Islet of Langerhans (tissue), 1 donor: Measurements from ENCODE around the gene PSMB2.
"Not testable (repeated sequence)": the region's sequence is repeated elsewhere in the genome, so short reads cannot be mapped to it uniquely, and the experiment has no call there.

Source experiments
- FAIRE-seq: peaks from one replicate; lab custom pipeline; 2011; peaks lifted over from hg19 to GRCh38; lab: Jason Lieb, UNC

Gene PSMB2

GRCh38 chr1:35592991-35593769 lies 48.1 kb downstream of the PSMB2 start:
- no peak for FAIRE-seq

DNA sequence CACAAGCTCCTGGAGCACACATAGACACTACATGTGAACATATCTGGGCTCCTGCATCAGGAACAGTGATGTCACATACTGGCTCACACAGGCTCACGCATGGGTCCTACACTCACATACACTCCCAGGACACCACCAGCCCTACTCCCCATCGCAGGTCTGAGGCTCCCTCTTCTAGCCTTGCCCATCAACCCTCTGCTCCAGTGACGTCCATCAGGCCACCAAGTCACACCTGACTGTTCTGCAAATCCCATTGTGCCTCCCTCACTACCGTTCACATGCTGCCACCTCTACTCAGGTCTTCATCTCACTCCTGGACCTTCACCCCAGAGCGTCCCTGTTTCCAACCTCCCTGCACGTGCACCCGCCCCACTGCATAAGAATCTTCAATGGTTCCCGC lies 50.1 kb downstream of the PSMB2 start:
- no peak for FAIRE-seq

GRCh38 chr1:35590476-35591040 lies 50.8 kb downstream of the PSMB2 start:
- no peak for FAIRE-seq

DNA sequence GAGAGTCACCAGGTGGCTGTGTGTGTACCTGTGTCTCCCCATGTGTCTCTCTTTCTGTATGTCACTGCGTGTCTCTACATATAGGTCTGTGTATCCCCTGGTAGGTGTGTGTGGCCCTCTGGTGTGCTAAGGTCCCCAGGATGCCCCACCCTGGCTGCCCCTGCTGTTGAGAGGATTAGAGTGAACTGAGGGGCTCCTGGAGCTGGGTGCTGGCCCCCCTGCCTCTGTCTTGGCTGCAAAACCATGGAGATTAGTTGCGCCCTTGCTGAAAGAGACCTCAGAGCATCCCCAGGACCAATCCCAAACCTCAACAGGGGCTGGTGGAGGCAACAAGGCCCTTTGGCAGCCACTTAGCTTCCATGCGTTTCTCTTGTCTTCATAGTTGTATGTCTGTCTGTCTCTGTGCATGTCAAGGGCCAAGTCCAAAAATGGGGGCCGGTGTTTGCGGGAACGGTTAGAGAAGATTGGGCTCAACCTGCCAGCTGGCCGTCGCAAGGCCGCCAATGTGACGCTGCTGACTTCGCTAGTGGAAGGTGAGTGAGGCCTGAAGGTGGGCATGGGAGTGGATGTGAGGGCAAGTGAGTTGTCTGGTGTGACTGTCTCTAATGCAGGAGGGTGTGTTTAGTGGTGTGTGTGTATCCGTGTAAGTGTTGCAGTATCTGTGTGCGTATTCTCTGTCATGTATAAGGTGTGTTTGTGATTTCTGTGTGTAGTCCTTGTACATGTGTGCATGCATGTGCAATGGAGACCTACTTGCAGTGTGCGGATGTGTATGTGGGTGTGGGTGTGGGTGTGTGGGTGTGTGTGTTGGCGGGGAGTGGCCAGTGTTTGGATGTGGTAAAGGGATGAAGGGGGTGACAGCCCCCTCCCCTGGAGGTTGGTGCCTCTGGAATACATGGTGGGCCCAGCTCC lies 51.6 kb downstream of the PSMB2 start:
- FAIRE-seq: no peak

GRCh38 chr1:35588197-35588910 lies 53.0 kb downstream of the PSMB2 start:
- FAIRE-seq: no peak

- FAIRE-seq: no peak
Observed at GRCh38 chr1:35587736-35588135, 53.6 kb downstream of the PSMB2 start.

DNA sequence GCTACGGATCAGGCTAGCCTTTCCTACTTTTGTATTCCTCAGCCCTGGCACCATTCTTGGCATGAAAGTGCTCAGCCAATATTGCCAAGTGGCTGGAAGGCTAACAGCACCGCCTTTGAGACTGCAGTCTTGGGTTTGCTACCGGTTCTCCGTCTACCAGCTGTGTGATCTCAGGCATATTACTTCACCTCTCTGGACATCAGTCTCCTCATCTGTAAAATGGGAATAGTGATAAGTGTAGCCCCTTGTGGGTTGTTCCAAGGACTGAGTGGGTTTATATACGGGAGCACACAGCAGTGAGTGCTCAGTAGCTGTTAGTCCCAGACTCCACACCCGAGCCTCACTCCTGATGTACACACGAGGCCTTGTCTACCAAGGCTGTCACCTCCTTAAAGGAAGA lies 54.5 kb downstream of the PSMB2 start:
- FAIRE-seq: no peak

- FAIRE-seq: not testable (repeated sequence)
Observed at GRCh38 chr1:35585805-35586204, 55.5 kb downstream of the PSMB2 start.

- no peak for FAIRE-seq
Observed at GRCh38 chr1:35585281-35585680, 56.0 kb downstream of the PSMB2 start.

DNA sequence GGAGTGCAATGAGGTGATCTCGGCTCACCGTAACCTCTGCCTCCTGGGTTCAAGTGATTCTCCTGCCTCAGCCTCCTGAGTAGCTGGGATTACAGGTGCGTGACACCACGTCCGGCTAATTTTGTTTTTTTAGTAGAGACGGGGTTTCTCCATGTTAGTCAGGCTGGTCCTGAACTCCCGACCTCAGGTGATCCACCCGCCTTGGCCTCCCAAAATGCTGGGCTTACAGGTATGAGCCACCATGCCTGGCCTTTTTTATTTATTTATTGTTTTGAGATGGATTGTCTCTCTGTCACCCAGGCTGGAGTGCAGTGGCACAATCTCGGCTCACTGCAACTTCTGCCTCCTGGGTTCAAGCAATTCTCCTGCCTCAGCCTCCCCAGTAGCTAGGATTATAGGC lies 59.7 kb downstream of the PSMB2 start:
- not testable (repeated sequence) for FAIRE-seq

- no peak for FAIRE-seq
Observed at GRCh38 chr1:35580949-35581388, 60.4 kb downstream of the PSMB2 start.

- no peak for FAIRE-seq
Observed at GRCh38 chr1:35577071-35577998, 64.0 kb downstream of the PSMB2 start.

- not testable (repeated sequence) for FAIRE-seq
Observed at GRCh38 chr1:35576766-35577070, 64.6 kb downstream of the PSMB2 start.

- FAIRE-seq: no peak
Observed at GRCh38 chr1:35576061-35576765, 65.1 kb downstream of the PSMB2 start.

DNA sequence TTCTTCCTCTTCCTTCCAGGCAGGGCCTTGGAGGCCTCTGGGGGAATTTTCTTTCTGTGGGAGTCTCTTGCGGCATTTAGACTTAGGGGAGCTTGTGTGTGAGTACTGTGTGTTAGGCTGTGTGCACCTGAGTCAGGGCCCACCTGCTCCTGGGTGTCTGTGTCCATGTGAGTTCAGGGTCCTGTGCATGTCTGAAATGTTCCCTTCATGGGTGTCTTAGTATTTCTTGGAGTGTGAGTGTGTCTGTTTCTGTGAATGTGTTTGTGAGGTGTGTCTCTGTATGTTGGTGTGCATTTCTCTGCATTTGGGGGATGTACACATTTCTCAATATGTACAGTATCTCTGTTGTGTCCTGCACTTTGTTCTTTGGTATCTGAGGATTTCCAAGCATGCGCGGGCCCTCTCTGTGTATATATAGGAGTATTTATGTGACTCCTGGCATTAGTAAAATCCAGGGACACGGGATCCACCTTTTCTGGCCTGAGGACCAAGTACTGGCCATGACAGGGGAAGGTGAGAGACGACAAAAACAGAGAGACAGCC lies 65.8 kb downstream of the PSMB2 start:
- FAIRE-seq: no peak

DNA sequence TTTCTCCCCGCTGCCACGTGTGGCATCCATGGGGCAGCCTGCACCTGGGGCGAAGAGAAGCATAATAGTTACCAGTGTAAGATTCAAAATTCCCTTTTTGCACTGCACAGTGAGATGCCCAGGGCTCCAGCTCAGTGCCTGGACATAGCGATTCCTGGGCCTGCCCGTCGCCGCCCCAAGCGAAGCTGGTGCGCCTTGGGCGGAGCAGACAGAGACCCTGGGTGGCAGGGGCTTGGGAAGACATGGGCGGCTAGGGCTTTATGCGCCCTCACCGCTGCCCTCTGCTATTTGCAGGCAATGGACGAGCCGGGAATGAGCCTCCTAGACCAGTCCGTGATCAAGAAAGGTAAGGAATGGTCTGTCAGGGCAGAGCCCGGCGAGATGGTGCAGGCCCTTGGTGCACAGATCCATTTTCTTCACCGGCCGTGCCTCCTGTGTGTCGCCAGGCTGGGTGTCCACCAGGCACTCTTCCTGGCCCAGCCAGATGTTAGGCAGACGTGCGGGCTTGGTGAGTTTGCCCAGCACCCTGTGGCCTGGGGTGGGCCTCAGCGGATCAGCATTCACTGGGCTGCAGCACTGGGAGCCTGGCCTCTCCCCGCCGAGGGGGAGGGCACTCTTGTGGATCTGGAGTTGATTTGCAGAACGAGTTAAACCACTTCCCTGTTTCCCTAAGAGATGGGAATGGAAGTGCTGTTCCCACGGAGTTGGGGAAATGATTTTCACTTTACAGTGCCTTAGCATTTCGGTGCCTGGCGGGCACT lies 66.5 kb downstream of the PSMB2 start:
- no peak for FAIRE-seq

- FAIRE-seq: no peak
Observed at GRCh38 chr1:35574125-35574654, 67.1 kb downstream of the PSMB2 start.

GRCh38 chr1:35573198-35574124 lies 67.9 kb downstream of the PSMB2 start, which contains the start of gene TFAP2E:
TFAP2E (plus strand) TSS chr1:35573314; CDS start chr1:35573578, 264 bp downstream.
- FAIRE-seq: no peak
